Gastrocnemius medialis (tissue), 4 donors: Measurements from ENCODE around the gene FANCM. TPM values are rescaled to one million over a fixed set of nuclear protein-coding genes. Genes with fewer than 3 reads are reported as not detected.

Experiments used
- ATAC-seq, 2 donors: fragments of 150-250 bp; one replicate each; pipeline ENCODE4 v1.9.1; 2016
- DNase-seq, 2 donors: peaks; one replicate each; pipeline ENCODE4 v3.0.0-alpha.2; 2019
- H3K27ac ChIP-seq, 4 donors: fragments of 200-600 bp; sonication (generic); 1 replicate in 1 of 4; 2 replicates in 3 of 4; pipeline ENCODE4 v1.5.1; 2016 to 2018; ENCODE audit warnings: mild to moderate bottlenecking in 2 of 4, moderate library complexity in 1 of 4
- H3K27me3 ChIP-seq, 3 donors: fragments of 200-600 bp; sonication (generic) in 2 of 3; 1 replicate in 1 of 3; 2 replicates in 2 of 3; pipeline versions ENCODE4 v1.5.1 to v1.6.0; 2016 to 2019; ENCODE audit warnings: mild to moderate bottlenecking in 1 of 3, moderate library complexity in 1 of 3
- H3K36me3 ChIP-seq, 2 donors: fragments of 200-600 bp; sonication (generic) in 1 of 2; one replicate each; pipeline ENCODE4 v1.5.1; 2017 to 2018
- H3K4me1 ChIP-seq, 2 donors: fragments of 200-600 bp; sonication (generic) in 1 of 2; one replicate each; pipeline ENCODE4 v1.5.1; 2016 to 2017; ENCODE audit warnings: mild to moderate bottlenecking in 2 of 2
- H3K4me3 ChIP-seq, 4 donors: fragments of 200-600 bp; sonication (generic) in 3 of 4; 1 replicate in 1 of 4; 2 replicates in 3 of 4; pipeline ENCODE4 v1.5.1; 2016 to 2019; ENCODE audit warnings: mild to moderate bottlenecking in 2 of 4
- H3K9me3 ChIP-seq, 3 donors: fragments of 200-600 bp; sonication (generic) in 2 of 3; 1 replicate in 1 of 3; 2 replicates in 2 of 3; pipeline ENCODE4 v1.5.1; 2016 to 2019
- CTCF ChIP-seq, 5 experiments: fragments of 450-650 bp in 3 of 5; fragments of 200-600 bp in 2 of 5; sonication (generic) in 2 of 5; IDR thresholded peaks in 4 of 5; conservative IDR thresholded peaks in 1 of 5; 1 replicate in 4 of 5; 2 replicates in 1 of 5; pipeline ENCODE4 v1.5.1; 2016 to 2019; ENCODE audit warnings: antibody characterized with exemption in 5 of 5, mild to moderate bottlenecking in 3 of 5, moderate library complexity in 3 of 5
- POLR2A ChIP-seq, 2 donors: fragments of 450-650 bp; IDR thresholded peaks; one replicate each; pipeline ENCODE4 v1.6.1; 2017; ENCODE audit warnings: antibody characterized with exemption in 2 of 2, mild to moderate bottlenecking in 2 of 2, moderate library complexity in 2 of 2
- in situ Hi-C, 4 donors: fragments of 200-750 bp; cut with MboI; loops; one replicate each; pipeline versions ENCODE4 v1.15.0 to v1.8.0; 2017; ENCODE audit warnings: low sequenced_read_pairs in 4 of 4
- intact Hi-C: fragments of 100-400 bp; cut with DNase I; formaldehyde crosslinking; loops from one replicate; pipeline ENCODE4 v1.15.1; 2023; ENCODE audit warnings: low total_unique reads
- total RNA-seq, 4 donors: library from RNA; depleted of rRNA; stranded (reverse); fragments of >200 nt; gene quantifications; one replicate each; pipeline versions ENCODE4 v1.1.0 to v1.2.3, GENCODE V29; 2016

The FANCM gene
- total RNA-seq, 4 donors from 2014 or later, result 2.1 to 3.9 (median 2.9) TPM

DNA sequence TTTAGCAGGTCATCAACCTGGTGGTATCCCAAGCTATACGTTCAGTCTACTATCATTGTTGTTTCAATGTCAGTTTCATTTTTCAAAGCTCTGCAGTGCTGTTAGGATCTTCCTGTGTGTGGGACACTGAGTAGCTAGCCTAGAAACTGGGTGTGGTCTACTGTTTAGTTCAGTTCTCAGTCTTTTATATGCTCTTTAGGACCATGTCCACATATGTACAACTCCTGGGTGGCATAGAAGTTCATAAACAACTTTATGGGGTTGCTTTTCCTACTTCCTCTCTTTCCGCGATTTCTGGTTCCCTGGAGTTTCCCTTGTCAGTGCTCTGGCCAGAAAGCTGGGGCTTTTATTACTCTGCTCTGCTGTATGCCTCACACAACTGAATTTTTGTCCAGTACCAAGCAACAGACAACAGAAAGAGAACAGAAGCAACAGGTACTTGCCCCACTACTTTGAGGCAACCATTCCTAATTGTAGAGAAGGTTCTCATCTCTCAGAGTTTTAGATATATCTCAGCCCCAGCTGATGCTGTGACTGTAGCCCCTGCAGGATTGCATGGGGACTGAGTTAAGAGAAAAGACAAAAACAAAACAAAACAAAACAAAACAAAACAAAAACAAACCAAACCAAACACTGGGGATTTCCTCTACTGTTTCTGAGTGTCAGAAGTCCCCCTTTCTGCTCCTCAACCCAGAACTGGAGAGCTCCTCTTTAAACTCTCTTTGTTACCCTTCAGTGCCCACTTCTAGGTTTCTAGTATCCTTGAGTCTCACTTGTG, 86.9 kb downstream of the FANCM start:
- intact Hi-C loops, result no loop called here
- TF ChIP-seq POLR2A (IDR thresholded peaks at IDR 0.05) (no peak), CTCF (IDR thresholded peaks at IDR 0.05 in 4 of 5, conservative IDR thresholded peaks at IDR 0.05 in 1 of 5) (no peak)
- Histone ChIP-seq H3K9me3 (no peaks in the 10 kb centered on the region), H3K36me3 (no peaks in the 10 kb centered on the region), H3K4me3 (no peak overlapping the region), H3K4me1 (no peaks in the 10 kb centered on the region), H3K27me3 (no peaks in the 10 kb centered on the region), H3K27ac (no peak overlapping the region)
- DNase-seq (no peak), ATAC-seq (no peak)
- in situ Hi-C loops, result no loop called here

GRCh38 chr14:45227566-45227965, 91.8 kb downstream of the FANCM start:
- no peaks in the 10 kb centered on the region for H3K9me3 ChIP-seq
- no peak overlapping the region for H3K27ac ChIP-seq
- no peak for DNase-seq
- in situ Hi-C loops, result no loop called here
- intact Hi-C loops, result no loop called here
- H3K36me3 ChIP-seq, result no peaks in the 10 kb centered on the region
- H3K27me3 ChIP-seq, result no peaks in the 10 kb centered on the region
- no peaks in the 10 kb centered on the region for H3K4me1 ChIP-seq
- no peak for TF ChIP-seq POLR2A (IDR thresholded peaks at IDR 0.05)
- TF ChIP-seq CTCF (IDR thresholded peaks at IDR 0.05 in 4 of 5, conservative IDR thresholded peaks at IDR 0.05 in 1 of 5), result no peak
- H3K4me3 ChIP-seq, result no peak overlapping the region
- ATAC-seq, result no peak

DNA sequence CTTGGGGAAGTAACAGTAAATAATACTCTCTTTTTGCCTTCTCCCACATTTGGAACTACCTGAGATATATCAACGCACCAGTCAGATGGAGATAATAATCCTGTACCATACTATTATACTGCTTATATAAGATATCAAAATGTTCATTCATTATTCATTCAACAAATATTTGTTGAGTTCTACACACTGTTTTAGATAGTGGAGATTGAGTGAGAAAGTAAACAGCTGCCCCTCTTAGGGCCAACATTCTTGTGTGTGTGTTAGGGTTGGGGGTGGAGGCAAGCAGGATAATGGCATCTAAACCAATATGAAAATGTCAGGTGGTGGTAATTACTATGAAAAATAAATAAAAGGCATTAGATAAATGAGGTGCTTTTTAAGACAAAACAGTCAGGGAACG, 103.3 kb downstream of the FANCM start:
- Histone ChIP-seq H3K27me3 (no peaks in the 10 kb centered on the region), H3K9me3 (no peaks in the 10 kb centered on the region), H3K4me3 (no peak overlapping the region), H3K36me3 (no peaks in the 10 kb centered on the region), H3K4me1 (no peaks in the 10 kb centered on the region), H3K27ac (no peak overlapping the region)
- intact Hi-C loops (no loop called here), in situ Hi-C loops (no loop called here)
- DNase-seq (no peak), ATAC-seq (no peak)
- no peak for TF ChIP-seq POLR2A (IDR thresholded peaks at IDR 0.05)
- no peak for TF ChIP-seq CTCF (IDR thresholded peaks at IDR 0.05 in 4 of 5, conservative IDR thresholded peaks at IDR 0.05 in 1 of 5)

- Histone ChIP-seq H3K27me3 (no peaks in the 10 kb centered on the region), H3K27ac (peak overlapping the region in 1 of 4 donors; percentile 6), H3K36me3 (no peaks in the 10 kb centered on the region), H3K4me1 (no peaks in the 10 kb centered on the region), H3K9me3 (no peaks in the 10 kb centered on the region), H3K4me3 (peak overlapping the region in 1 of 4 donors; percentile 3)
- in situ Hi-C loops (no loop called here), intact Hi-C loops (no loop called here)
- no peak for DNase-seq
- ATAC-seq, result no peak
- TF ChIP-seq POLR2A (IDR thresholded peaks at IDR 0.05) (no peak), CTCF (IDR thresholded peaks at IDR 0.05 in 4 of 5, conservative IDR thresholded peaks at IDR 0.05 in 1 of 5) (no peak)
Observed at GRCh38 chr14:45242706-45243105, 107.0 kb downstream of the FANCM start.

GRCh38 chr14:45246151-45246550, 110.4 kb downstream of the FANCM start:
- H3K9me3 ChIP-seq, result no peaks in the 10 kb centered on the region
- peaks cover 0 to 5% of the 10 kb centered on the region in 2 donors for H3K4me1 ChIP-seq
- in situ Hi-C loops, result no loop called here
- TF ChIP-seq CTCF (IDR thresholded peaks at IDR 0.05 in 4 of 5, conservative IDR thresholded peaks at IDR 0.05 in 1 of 5), result no peak
- no peak for TF ChIP-seq POLR2A (IDR thresholded peaks at IDR 0.05)
- no peaks in the 10 kb centered on the region for H3K36me3 ChIP-seq
- H3K27me3 ChIP-seq, result no peaks in the 10 kb centered on the region
- H3K27ac ChIP-seq, result no peak overlapping the region
- no peak for ATAC-seq
- intact Hi-C loops, result no loop called here
- no peak overlapping the region for H3K4me3 ChIP-seq
- DNase-seq, result no peak
